Measurements from ENCODE around the gene ACTR2. TPM values are rescaled to one million over a fixed set of nuclear protein-coding genes. Genes with fewer than 3 reads are reported as not detected.
"Not testable (repeated sequence)": the region's sequence is repeated elsewhere in the genome, so short reads cannot be mapped to it uniquely, and the experiment has no call there.

ACTR2 gene
- total RNA-seq (100 to 1,000 TPM; 127 to 215 TPM), polyA plus RNA-seq (100 to 1,000 TPM in 1 of 2 donors, 10 to 100 TPM in 1; 54.3 to 166 TPM)
- long read RNA-seq, donor 1, transcript ACTR2-201 (9 exons, 3,861 nt), result major isoform, 48 of 53 reads
- long read RNA-seq, donor 1, partial matches to known transcripts, result 5 of 53 reads
- long read RNA-seq, donor 1, other reads (novel, unspliced or antisense), result 0 of 53 reads
- long read RNA-seq, donor 2, transcript ACTR2-201 (9 exons, 3,861 nt), result major isoform, 7 of 56 reads
- long read RNA-seq, donor 2, partial matches to known transcripts, result 49 of 56 reads
- long read RNA-seq, donor 2, other reads (novel, unspliced or antisense), result 0 of 56 reads
- long read RNA-seq, donor 3, transcript ACTR2-201 (9 exons, 3,861 nt), result major isoform, 36 of 36 reads
- long read RNA-seq, donor 3, partial matches to known transcripts, result 0 of 36 reads
- long read RNA-seq, donor 3, other reads (novel, unspliced or antisense), result 0 of 36 reads
- long read RNA-seq, donor 4, transcript ACTR2-201 (9 exons, 3,861 nt), result major isoform, 5 of 37 reads
- long read RNA-seq, donor 4, partial matches to known transcripts, result 32 of 37 reads
- long read RNA-seq, donor 4, other reads (novel, unspliced or antisense), result 0 of 37 reads
- long read RNA-seq, donor 5, transcript ACTR2-201 (9 exons, 3,861 nt), result major isoform, 43 of 48 reads
- long read RNA-seq, donor 5, partial matches to known transcripts, result 5 of 48 reads
- long read RNA-seq, donor 5, other reads (novel, unspliced or antisense), result 0 of 48 reads

GRCh38 chr2:65227456-65228262 is at the start of gene ACTR2:
TSS of gene ACTR2 (plus strand) at chr2:65227831. CDS start at chr2:65227910, 79 bp downstream.
- WGBS, 2 donors, result 0% methylated on average over 69 to 82 of the region's 82 CpGs
- peaks cover 0 to 3% (median 1%) of the 10 kb centered on the region in 4 donors for H3K36me3 ChIP-seq (ENCODE audit: control insufficient read depth in 4 of 4, insufficient read depth in 4 of 4, low read length in 4 of 4)
- DNase-seq (peak; percentile 98 to 99 (median 98)), ATAC-seq (ENCODE audit: insufficient read depth, low FRiP score) (peak; percentile 97)
- H3K27me3 ChIP-seq (ENCODE audit: control insufficient read depth in 3 of 3, insufficient read depth in 3 of 3, low read length in 2 of 3), result no peaks in the 10 kb centered on the region
- peak within 1 kb of the TSS; percentile 65 to 99 for H3K9ac ChIP-seq (ENCODE audit: insufficient read depth in 1 of 2, low read length in 2 of 2)
- no peaks in the 10 kb centered on the region for H3K9me3 ChIP-seq (ENCODE audit: control insufficient read depth in 4 of 4, insufficient read depth in 3 of 4, low read length in 3 of 4)
- TF ChIP-seq CTCF (IDR thresholded peaks at IDR 0.05; ENCODE audit: control extremely low read depth, extremely low read depth), result no peak
- peaks cover 0 to 10% (median 6%) of the 10 kb centered on the region in 5 donors for H3K4me1 ChIP-seq (ENCODE audit: control insufficient read depth in 5 of 5, insufficient read depth in 5 of 5, low read length in 5 of 5)
- H3K4me3 ChIP-seq, result peak within 1 kb of the TSS; percentile 98
- H3K27ac ChIP-seq (ENCODE audit: low read depth in 1 of 2, low read length in 1 of 2), result peak within 1 kb of the TSS; percentile 95 to 99

DNA sequence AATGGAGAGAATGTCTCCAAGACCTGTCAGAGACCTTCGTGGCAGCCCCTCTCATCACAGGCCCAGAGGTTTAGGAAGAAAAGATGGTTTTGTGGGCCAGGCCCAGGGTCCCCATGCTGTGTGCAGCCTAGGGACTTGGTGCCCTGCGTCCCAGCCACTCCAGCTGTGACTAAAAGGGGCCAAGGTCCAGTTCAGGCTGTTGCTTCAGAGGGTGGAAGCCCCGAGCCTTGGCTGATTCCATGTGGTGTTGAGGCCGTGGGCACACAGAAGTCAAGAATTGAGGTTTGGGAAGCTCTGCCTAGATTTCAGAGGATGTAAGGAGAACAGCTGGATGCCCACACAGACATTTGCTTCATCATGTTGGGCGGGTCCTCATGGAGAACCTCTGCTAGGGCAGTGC is 45.1 kb upstream of the ACTR2 start:
- no peak for DNase-seq
- no peak for ATAC-seq (ENCODE audit: insufficient read depth, low FRiP score)
- WGBS, 2 donors, result 81 to 83% methylated on average over 5 of the region's 5 CpGs
- no peaks in the 10 kb centered on the region for H3K36me3 ChIP-seq (ENCODE audit: control insufficient read depth in 4 of 4, insufficient read depth in 4 of 4, low read length in 4 of 4)
- no peak overlapping the region for H3K27ac ChIP-seq (ENCODE audit: low read depth in 1 of 2, low read length in 1 of 2)
- no peaks in the 10 kb centered on the region for H3K27me3 ChIP-seq (ENCODE audit: control insufficient read depth in 3 of 3, insufficient read depth in 3 of 3, low read length in 2 of 3)
- no peaks in the 10 kb centered on the region for H3K9me3 ChIP-seq (ENCODE audit: control insufficient read depth in 4 of 4, insufficient read depth in 3 of 4, low read length in 3 of 4)
- H3K9ac ChIP-seq (ENCODE audit: insufficient read depth in 1 of 2, low read length in 2 of 2), result no peak overlapping the region
- H3K4me3 ChIP-seq, result no peak overlapping the region
- TF ChIP-seq CTCF (IDR thresholded peaks at IDR 0.05; ENCODE audit: control extremely low read depth, extremely low read depth), result no peak
- H3K4me1 ChIP-seq (ENCODE audit: control insufficient read depth in 5 of 5, insufficient read depth in 5 of 5, low read length in 5 of 5), result peaks cover 0 to 2% (median 0%) of the 10 kb centered on the region in 5 donors

GRCh38 chr2:65183406-65183805 is 44.2 kb upstream of the ACTR2 start:
- whole genome bisulfite sequencing, 2 donors, result 90 to 94% methylated on average over 4 of the region's 4 CpGs
- not testable (repeated sequence) for H3K9me3 ChIP-seq (ENCODE audit: control insufficient read depth in 4 of 4, insufficient read depth in 3 of 4, low read length in 3 of 4); ATAC-seq (ENCODE audit: insufficient read depth, low FRiP score); H3K4me3 ChIP-seq; DNase-seq; H3K36me3 ChIP-seq (ENCODE audit: control insufficient read depth in 4 of 4, insufficient read depth in 4 of 4, low read length in 4 of 4); H3K9ac ChIP-seq (ENCODE audit: insufficient read depth in 1 of 2, low read length in 2 of 2); H3K4me1 ChIP-seq (ENCODE audit: control insufficient read depth in 5 of 5, insufficient read depth in 5 of 5, low read length in 5 of 5); H3K27ac ChIP-seq (ENCODE audit: low read depth in 1 of 2, low read length in 1 of 2); H3K27me3 ChIP-seq (ENCODE audit: control insufficient read depth in 3 of 3, insufficient read depth in 3 of 3, low read length in 2 of 3)

Data from lung (tissue), 16 donors.